Neural cell (in vitro differentiated cells): Measurements from ENCODE around the gene DHRS12. TPM values are rescaled to one million over a fixed set of nuclear protein-coding genes. Genes with fewer than 3 reads are reported as not detected.

Experiments used
- H2AFZ ChIP-seq: fragments of 200-600, 300-800 bp; sonication (generic), shearing (Covaris generic); 2 replicates; pipeline ENCODE4 v1.6.0; 2014; ENCODE audit warnings: low read depth, mild to moderate bottlenecking, antibody characterized with exemption, low read length, moderate library complexity
- H3F3A ChIP-seq: fragments of 200-600 bp; shearing (Covaris generic); 2 replicates; pipeline ENCODE4 v1.6.1; 2016; ENCODE audit warnings: mild to moderate bottlenecking, moderate library complexity, mixed read lengths, antibody characterized with exemption, low read length; ENCODE audit not compliant: insufficient read depth, poor library complexity, severe bottlenecking
- H3K27ac ChIP-seq: fragments of 200-600, 300-800 bp; sonication (generic), shearing (Covaris generic); 2 replicates; pipeline ENCODE4 v1.5.1; 2014; ENCODE audit warnings: mild to moderate bottlenecking, low read length, moderate library complexity
- H3K27me3 ChIP-seq: fragments of 300-800, 200-600 bp; sonication (generic), shearing (Covaris generic); 2 replicates; pipeline ENCODE4 v1.6.0; 2014; ENCODE audit warnings: mild to moderate bottlenecking, low read depth, low read length, moderate library complexity; ENCODE audit not compliant: insufficient read depth
- H3K36me3 ChIP-seq: fragments of 300-800, 200-600 bp; sonication (generic), shearing (Covaris generic); 2 replicates; pipeline ENCODE4 v1.5.1; 2014; ENCODE audit warnings: mild to moderate bottlenecking, antibody characterized with exemption, low read length, moderate library complexity; ENCODE audit not compliant: insufficient read depth
- H3K4me2 ChIP-seq: fragments of 300-800, 200-600 bp; sonication (generic), shearing (Covaris generic); 2 replicates; pipeline ENCODE4 v1.6.0; 2014; ENCODE audit warnings: mild to moderate bottlenecking, low read length
- H3K4me3 ChIP-seq: fragments of 300-800, 200-600 bp; sonication (generic), shearing (Covaris generic); 2 replicates; pipeline ENCODE4 v1.5.1; 2014; ENCODE audit warnings: mild to moderate bottlenecking, low read length, moderate library complexity
- H3K79me2 ChIP-seq: fragments of 200-600 bp; shearing (Covaris generic); replicated peaks from 2 replicates; pipeline ENCODE4 v1.6.0; 2014; ENCODE audit warnings: mild to moderate bottlenecking, low read length, moderate library complexity; ENCODE audit not compliant: insufficient read depth
- H3K9ac ChIP-seq: fragments of 300-800, 200-600 bp; sonication (generic), shearing (Covaris generic); 2 replicates; pipeline ENCODE4 v1.6.1; 2016; ENCODE audit warnings: mild to moderate bottlenecking, low read length, mixed read lengths
- H3K9me2 ChIP-seq: fragments of 200-600 bp; shearing (Covaris generic); 2 replicates; pipeline ENCODE4 v1.6.1; 2016; ENCODE audit warnings: mild to moderate bottlenecking, low read length, mixed read lengths; ENCODE audit not compliant: insufficient read depth
- H3K9me3 ChIP-seq: fragments of 200-600, 300-800 bp; sonication (generic), shearing (Covaris generic); 2 replicates; pipeline ENCODE4 v1.6.1; 2016; ENCODE audit warnings: mild to moderate bottlenecking, mixed run types, low read length, moderate library complexity, mixed read lengths
- H4K20me1 ChIP-seq: fragments of 200-600 bp; shearing (Covaris generic); 2 replicates; pipeline ENCODE4 v1.6.1; 2016; ENCODE audit warnings: mild to moderate bottlenecking, mixed run types; ENCODE audit not compliant: insufficient read depth
- CTCF ChIP-seq: fragments of 450-650 bp; IDR thresholded peaks from 2 replicates; pipeline ENCODE4 v1.5.1; 2014; ENCODE audit warnings: antibody characterized with exemption, mild to moderate bottlenecking, moderate library complexity; ENCODE audit not compliant: poor library complexity, severe bottlenecking
- EP300 ChIP-seq: fragments of 450-650 bp; conservative IDR thresholded peaks from 2 replicates; pipeline ENCODE4 v1.6.1; 2014; ENCODE audit warnings: antibody characterized with exemption, mild to moderate bottlenecking, moderate library complexity; ENCODE audit not compliant: poor library complexity, severe bottlenecking
- EZH2 ChIP-seq: fragments of 200-600, 300-800 bp; shearing (Covaris generic), sonication (generic); IDR thresholded peaks from 2 replicates; pipeline ENCODE4 v1.6.1; 2014; ENCODE audit warnings: antibody characterized with exemption, low read length, borderline replicate concordance, mild to moderate bottlenecking; ENCODE audit not compliant: insufficient read depth, poor library complexity, severe bottlenecking
- MXI1 ChIP-seq: fragments of 450-650 bp; conservative IDR thresholded peaks from 2 replicates; pipeline ENCODE4 v1.6.1; 2014; ENCODE audit warnings: antibody characterized with exemption, mild to moderate bottlenecking; ENCODE audit not compliant: poor library complexity, severe bottlenecking
- POLR2AphosphoS5 ChIP-seq: IDR thresholded peaks from 2 replicates; pipeline ENCODE4 v1.6.1; 2012
- RAD21 ChIP-seq: fragments of 450-650 bp; conservative IDR thresholded peaks from 2 replicates; pipeline ENCODE4 v1.6.1; 2014; ENCODE audit warnings: antibody characterized with exemption, mild to moderate bottlenecking, moderate library complexity
- REST ChIP-seq: IDR thresholded peaks from 2 replicates; pipeline ENCODE4 v1.6.1; 2012; ENCODE audit warnings: borderline replicate concordance
- SMC3 ChIP-seq: fragments of 450-650 bp; conservative IDR thresholded peaks from 2 replicates; pipeline ENCODE4 v1.6.1; 2014; ENCODE audit warnings: antibody characterized with exemption, mild to moderate bottlenecking, moderate library complexity; ENCODE audit not compliant: poor library complexity
- TAF1 ChIP-seq: IDR thresholded peaks from 2 replicates; pipeline ENCODE4 v1.6.1; 2012; ENCODE audit warnings: low read depth
- polyA plus RNA-seq: library from polyadenylated mRNA; depleted of rRNA; stranded (reverse); fragments of >200 nt; gene quantifications from 2 replicates; pipeline ENCODE4 v1.2.3, GENCODE V29; 2014

Gene DHRS12
- polyA plus RNA-seq, 1 donor from 2014 or later, result 4.4 TPM

GRCh38 chr13:51843529-51843928 is 39.6 kb upstream of the DHRS12 start:
- no peak overlapping the region for H3K4me3 ChIP-seq
- no peaks in the 10 kb centered on the region for H3K9me2 ChIP-seq
- H3F3A ChIP-seq, result no peaks in the 10 kb centered on the region
- no peak for TF ChIP-seq SMC3
- TF ChIP-seq POLR2AphosphoS5, result no peak
- TF ChIP-seq TAF1, result no peak
- no peak for TF ChIP-seq CTCF
- no peak for TF ChIP-seq EZH2
- TF ChIP-seq MXI1, result no peak
- no peak for TF ChIP-seq RAD21
- TF ChIP-seq REST, result no peak
- no peak for TF ChIP-seq EP300
- no peak overlapping the region for H3K4me2 ChIP-seq
- no peaks in the 10 kb centered on the region for H3K27me3 ChIP-seq
- no peaks in the 10 kb centered on the region for H3K79me2 ChIP-seq
- no peaks in the 10 kb centered on the region for H4K20me1 ChIP-seq
- H3K27ac ChIP-seq, result no peak overlapping the region
- no peak overlapping the region for H2AFZ ChIP-seq
- H3K36me3 ChIP-seq, result no peaks in the 10 kb centered on the region
- no peak overlapping the region for H3K9ac ChIP-seq
- H3K9me3 ChIP-seq, result peaks cover 5% of the 10 kb centered on the region

GRCh38 chr13:51841732-51842131 is 37.8 kb upstream of the DHRS12 start:
- Histone ChIP-seq H4K20me1 (no peaks in the 10 kb centered on the region), H3K27me3 (no peaks in the 10 kb centered on the region), H3K4me2 (no peak overlapping the region), H3K9me2 (no peaks in the 10 kb centered on the region), H2AFZ (no peak overlapping the region), H3K4me3 (no peak overlapping the region), H3K9me3 (no peaks in the 10 kb centered on the region), H3K79me2 (no peaks in the 10 kb centered on the region), H3K27ac (no peak overlapping the region), H3K36me3 (no peaks in the 10 kb centered on the region), H3F3A (no peaks in the 10 kb centered on the region), H3K9ac (no peak overlapping the region)
- no peak for TF ChIP-seq MXI1
- no peak for TF ChIP-seq SMC3
- no peak for TF ChIP-seq EP300
- TF ChIP-seq REST, result no peak
- no peak for TF ChIP-seq TAF1
- no peak for TF ChIP-seq RAD21
- TF ChIP-seq POLR2AphosphoS5, result no peak
- TF ChIP-seq EZH2, result no peak
- TF ChIP-seq CTCF, result no peak
